HEK293 (cell line): ENCODE measurements around the gene ARHGAP8.

Source experiments
- CTCF ChIA-PET: fragments of 350-600 bp; formaldehyde crosslinking; extraction: SDS; loops from one replicate; lab custom pipeline; 2021; ENCODE audit warnings: antibody characterized with exemption; lab: Yijun Ruan, JAX
- POLR2A ChIA-PET: fragments of 300-600 bp; formaldehyde crosslinking; extraction: SDS; loops from one replicate; lab custom pipeline; 2020; ENCODE audit warnings: antibody characterized with exemption, inconsistent platforms; lab: Yijun Ruan, JAX
- H3K27ac ChIP-seq: fragments of 200-500 bp; sonication (Bioruptor generic); 2 replicates; pipeline ENCODE4 v1.5.1; 2014; ENCODE audit warnings: low read depth, low read length, control low read depth, inconsistent platforms; ENCODE audit errors: extremely low read depth
- H3K36me3 ChIP-seq, 2 experiments: fragments of 200-500 bp in 1 of 2; sonication (Bioruptor generic) in 1 of 2; 1 replicate in 1 of 2; 2 replicates in 1 of 2; pipeline ENCODE4 v1.5.1; 2014 to 2017; ENCODE audit warnings: inconsistent platforms in 2 of 2, low read length in 2 of 2; ENCODE audit not compliant: control insufficient read depth in 2 of 2, insufficient read depth in 1 of 2
- H3K4me1 ChIP-seq: fragments of 200-500 bp; sonication (Bioruptor generic); 2 replicates; pipeline ENCODE4 v1.5.1; 2014; ENCODE audit warnings: mild to moderate bottlenecking, low read length, inconsistent platforms; ENCODE audit not compliant: control insufficient read depth, insufficient read depth
- H3K4me3 ChIP-seq: 2 replicates; pipeline ENCODE4 v1.5.1; 2011; ENCODE audit warnings: low read depth, mild to moderate bottlenecking, control low read depth, low read length, moderate library complexity
- H3K9me3 ChIP-seq: fragments of 200-500 bp; sonication (Bioruptor generic); 2 replicates; pipeline ENCODE4 v1.5.1; 2014; ENCODE audit warnings: low read depth, low read length, inconsistent platforms; ENCODE audit not compliant: control insufficient read depth, insufficient read depth
- BCL11B ChIP-seq: fragments of 450-650 bp; formaldehyde crosslinking; IDR thresholded peaks from 2 replicates; pipeline ENCODE4 v1.5.1; 2016; ENCODE audit warnings: low read depth, missing biosample characterization, missing genetic modification characterization
- KLF1 ChIP-seq: fragments of 450-650 bp; formaldehyde crosslinking; IDR thresholded peaks from 2 replicates; pipeline ENCODE4 v1.5.1; 2016; ENCODE audit warnings: missing biosample characterization, missing genetic modification characterization
- KLF10 ChIP-seq: fragments of 450-650 bp; IDR thresholded peaks from 2 replicates; pipeline ENCODE4 v1.5.1; 2018; ENCODE audit warnings: missing biosample characterization, mild to moderate bottlenecking, missing genetic modification characterization
- OVOL3 ChIP-seq: fragments of 450-650 bp; formaldehyde crosslinking; IDR thresholded peaks from 2 replicates; pipeline ENCODE4 v1.5.1; 2016; ENCODE audit warnings: missing biosample characterization, missing genetic modification characterization
- SP2 ChIP-seq: fragments of 450-650 bp; formaldehyde crosslinking; IDR thresholded peaks from 2 replicates; pipeline ENCODE4 v1.5.1; 2016; ENCODE audit warnings: missing biosample characterization, missing genetic modification characterization
- ZFP3 ChIP-seq: fragments of 450-650 bp; formaldehyde crosslinking; IDR thresholded peaks from 2 replicates; pipeline ENCODE4 v1.5.1; 2016; ENCODE audit warnings: low read depth, missing biosample characterization, missing genetic modification characterization
- ZNF138 ChIP-seq: fragments of 450-650 bp; formaldehyde crosslinking; IDR thresholded peaks from 2 replicates; pipeline ENCODE4 v1.5.1; 2016; ENCODE audit warnings: missing biosample characterization, missing genetic modification characterization, borderline replicate concordance
- ZNF157 ChIP-seq: fragments of 450-650 bp; formaldehyde crosslinking; IDR thresholded peaks from 2 replicates; pipeline ENCODE4 v1.5.1; 2016; ENCODE audit warnings: missing biosample characterization, missing genetic modification characterization
- ZNF266 ChIP-seq: fragments of 450-650 bp; formaldehyde crosslinking; IDR thresholded peaks from 2 replicates; pipeline ENCODE4 v1.5.1; 2016; ENCODE audit warnings: missing biosample characterization, missing genetic modification characterization, low read depth
- ZNF404 ChIP-seq: fragments of 450-650 bp; formaldehyde crosslinking; IDR thresholded peaks from 2 replicates; pipeline ENCODE4 v1.5.1; 2017; ENCODE audit warnings: missing biosample characterization, missing genetic modification characterization
- ZNF558 ChIP-seq: fragments of 450-650 bp; formaldehyde crosslinking; IDR thresholded peaks from 2 replicates; pipeline ENCODE4 v1.5.1; 2016; ENCODE audit warnings: missing biosample characterization, missing genetic modification characterization
- ZNF623 ChIP-seq: fragments of 450-650 bp; formaldehyde crosslinking; IDR thresholded peaks from 2 replicates; pipeline ENCODE4 v1.5.1; 2016; ENCODE audit warnings: missing biosample characterization, missing genetic modification characterization
- ZNF747 ChIP-seq: fragments of 450-650 bp; formaldehyde crosslinking; IDR thresholded peaks from 2 replicates; pipeline ENCODE4 v1.5.1; 2016; ENCODE audit warnings: missing biosample characterization, missing genetic modification characterization
- ZNF843 ChIP-seq: fragments of 450-650 bp; formaldehyde crosslinking; IDR thresholded peaks from 2 replicates; pipeline ENCODE4 v1.5.1; 2016; ENCODE audit warnings: missing biosample characterization, missing genetic modification characterization
- ZXDB ChIP-seq: fragments of 450-650 bp; formaldehyde crosslinking; IDR thresholded peaks from 2 replicates; pipeline ENCODE4 v1.5.1; 2016; ENCODE audit warnings: missing biosample characterization, missing genetic modification characterization
- TF ChIP-seq, protein P1 (sequence below): fragments of 450-650 bp; formaldehyde crosslinking; IDR thresholded peaks from 2 replicates; pipeline ENCODE4 v1.5.1; 2017; ENCODE audit warnings: missing biosample characterization, mild to moderate bottlenecking, missing genetic modification characterization, moderate library complexity
- TF ChIP-seq, protein P2 (sequence below): fragments of 450-650 bp; formaldehyde crosslinking; IDR thresholded peaks from 2 replicates; pipeline ENCODE4 v1.5.1; 2016; ENCODE audit warnings: missing biosample characterization, missing genetic modification characterization
- TF ChIP-seq, protein P3 (sequence below): fragments of 450-650 bp; formaldehyde crosslinking; conservative IDR thresholded peaks from 2 replicates; pipeline ENCODE4 v1.5.1; 2016; ENCODE audit warnings: low read depth, missing biosample characterization, missing genetic modification characterization
- TF ChIP-seq, protein P4 (sequence below): fragments of 450-650 bp; formaldehyde crosslinking; IDR thresholded peaks from 2 replicates; pipeline ENCODE4 v1.5.1; 2016; ENCODE audit warnings: missing biosample characterization, missing genetic modification characterization

The ARHGAP8 gene

DNA sequence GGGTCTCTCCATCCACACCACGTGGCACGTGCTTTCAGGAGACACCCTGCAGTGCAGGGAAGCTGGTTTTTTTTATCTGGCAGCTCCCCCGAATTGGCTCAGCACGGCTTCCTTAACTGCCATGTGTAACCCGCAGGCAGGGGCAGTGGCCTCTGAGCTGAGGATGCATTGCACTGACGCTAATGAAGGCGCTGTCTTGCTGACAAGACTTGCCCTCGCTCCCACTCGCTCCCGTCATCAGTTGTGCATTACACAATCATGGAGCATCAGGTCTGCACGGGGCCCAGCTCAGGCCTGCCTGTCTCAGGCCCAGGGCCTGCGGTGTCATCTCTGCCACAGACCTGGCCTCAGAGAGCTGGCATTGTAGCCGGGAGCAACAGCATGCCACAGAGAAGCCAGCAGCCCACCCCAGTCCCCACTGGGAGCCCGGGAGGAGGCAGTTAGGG is 95.9 kb downstream of the ARHGAP8 start:
- ChIA-PET POLR2A (interaction anchor here (0.6 kb wide), 1 partner anchor 159 kb away, joined by 3 read pairs; no protein-coding TSS in a partner anchor), CTCF (interaction anchor here (0.6 kb wide), 1 partner anchor 1243 kb away, joined by 3 read pairs; no protein-coding TSS in a partner anchor)
- H3K9me3 ChIP-seq = no peaks in the 10 kb centered on the region
- no peaks in the 10 kb centered on the region for H3K4me1 ChIP-seq
- no peak for TF ChIP-seq ZNF157
- TF ChIP-seq ZXDB (tag by site-specific recombination) = no peak
- TF ChIP-seq, protein P1, sequence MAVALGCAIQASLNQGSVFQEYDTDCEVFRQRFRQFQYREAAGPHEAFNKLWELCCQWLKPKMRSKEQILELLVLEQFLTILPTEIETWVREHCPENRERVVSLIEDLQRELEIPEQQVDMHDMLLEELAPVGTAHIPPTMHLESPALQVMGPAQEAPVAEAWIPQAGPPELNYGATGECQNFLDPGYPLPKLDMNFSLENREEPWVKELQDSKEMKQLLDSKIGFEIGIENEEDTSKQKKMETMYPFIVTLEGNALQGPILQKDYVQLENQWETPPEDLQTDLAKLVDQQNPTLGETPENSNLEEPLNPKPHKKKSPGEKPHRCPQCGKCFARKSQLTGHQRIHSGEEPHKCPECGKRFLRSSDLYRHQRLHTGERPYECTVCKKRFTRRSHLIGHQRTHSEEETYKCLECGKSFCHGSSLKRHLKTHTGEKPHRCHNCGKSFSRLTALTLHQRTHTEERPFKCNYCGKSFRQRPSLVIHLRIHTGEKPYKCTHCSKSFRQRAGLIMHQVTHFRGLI (tag by site-specific recombination) = no peak
- no peak for TF ChIP-seq ZNF558 (tag by site-specific recombination)
- TF ChIP-seq ZNF138 (tag by site-specific recombination) = no peak
- TF ChIP-seq KLF1 = no peak
- TF ChIP-seq ZNF266 (tag by site-specific recombination) = no peak
- TF ChIP-seq SP2 (tag by site-specific recombination) = no peak
- TF ChIP-seq, protein P2, sequence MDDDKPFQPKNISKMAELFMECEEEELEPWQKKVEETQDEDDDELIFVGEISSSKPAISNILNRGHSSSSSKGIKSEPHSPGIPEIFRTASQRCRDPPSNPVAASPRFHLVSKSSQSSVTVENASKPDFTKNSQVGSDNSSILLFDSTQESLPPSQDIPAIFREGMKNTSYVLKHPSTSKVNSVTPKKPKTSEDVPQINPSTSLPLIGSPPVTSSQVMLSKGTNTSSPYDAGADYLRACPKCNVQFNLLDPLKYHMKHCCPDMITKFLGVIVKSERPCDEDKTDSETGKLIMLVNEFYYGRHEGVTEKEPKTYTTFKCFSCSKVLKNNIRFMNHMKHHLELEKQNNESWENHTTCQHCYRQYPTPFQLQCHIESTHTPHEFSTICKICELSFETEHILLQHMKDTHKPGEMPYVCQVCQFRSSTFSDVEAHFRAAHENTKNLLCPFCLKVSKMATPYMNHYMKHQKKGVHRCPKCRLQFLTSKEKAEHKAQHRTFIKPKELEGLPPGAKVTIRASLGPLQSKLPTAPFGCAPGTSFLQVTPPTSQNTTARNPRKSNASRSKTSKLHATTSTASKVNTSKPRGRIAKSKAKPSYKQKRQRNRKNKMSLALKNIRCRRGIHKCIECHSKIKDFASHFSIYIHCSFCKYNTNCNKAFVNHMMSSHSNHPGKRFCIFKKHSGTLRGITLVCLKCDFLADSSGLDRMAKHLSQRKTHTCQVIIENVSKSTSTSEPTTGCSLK (tag by site-specific recombination) = no peak
- no peak overlapping the region for H3K27ac ChIP-seq
- H3K36me3 ChIP-seq = peaks cover 0 to 8% of the 10 kb centered on the region in 2 experiments; a peak in 2 of 3 replicates
- no peak overlapping the region for H3K4me3 ChIP-seq

DNA sequence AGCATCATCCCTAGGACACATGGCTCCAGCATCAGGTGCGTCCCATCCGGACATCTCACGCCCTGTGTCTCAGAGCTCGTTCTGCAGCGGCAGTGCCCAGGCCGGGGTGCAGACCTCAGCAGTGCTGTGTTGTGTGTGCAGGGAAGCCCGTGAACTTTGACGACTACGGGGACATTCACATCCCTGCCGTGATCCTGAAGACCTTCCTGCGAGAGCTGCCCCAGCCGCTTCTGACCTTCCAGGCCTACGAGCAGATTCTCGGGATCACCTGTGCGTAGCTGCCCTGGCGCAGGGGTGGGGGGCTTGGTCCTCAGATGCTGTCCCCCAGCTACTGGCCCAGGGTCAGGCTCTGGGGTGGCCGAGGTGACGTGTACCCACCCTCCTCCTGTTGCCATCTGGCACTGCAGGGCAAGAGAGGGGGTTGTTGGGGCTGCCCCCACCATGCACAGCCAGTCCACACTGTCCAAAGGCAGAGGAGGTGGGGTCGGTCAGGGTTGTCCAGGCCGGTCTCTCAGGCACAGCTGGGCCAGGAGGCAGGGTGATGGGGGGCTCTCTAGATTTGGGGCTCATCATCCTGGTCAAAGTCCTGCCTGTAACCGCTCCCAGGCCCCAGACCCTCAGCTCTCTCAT is 96.5 kb downstream of the ARHGAP8 start:
- CTCF ChIA-PET = interaction anchor here (0.6 kb wide), 1 partner anchor 1243 kb away, joined by 3 read pairs; no protein-coding TSS in a partner anchor
- TF ChIP-seq, protein P3, sequence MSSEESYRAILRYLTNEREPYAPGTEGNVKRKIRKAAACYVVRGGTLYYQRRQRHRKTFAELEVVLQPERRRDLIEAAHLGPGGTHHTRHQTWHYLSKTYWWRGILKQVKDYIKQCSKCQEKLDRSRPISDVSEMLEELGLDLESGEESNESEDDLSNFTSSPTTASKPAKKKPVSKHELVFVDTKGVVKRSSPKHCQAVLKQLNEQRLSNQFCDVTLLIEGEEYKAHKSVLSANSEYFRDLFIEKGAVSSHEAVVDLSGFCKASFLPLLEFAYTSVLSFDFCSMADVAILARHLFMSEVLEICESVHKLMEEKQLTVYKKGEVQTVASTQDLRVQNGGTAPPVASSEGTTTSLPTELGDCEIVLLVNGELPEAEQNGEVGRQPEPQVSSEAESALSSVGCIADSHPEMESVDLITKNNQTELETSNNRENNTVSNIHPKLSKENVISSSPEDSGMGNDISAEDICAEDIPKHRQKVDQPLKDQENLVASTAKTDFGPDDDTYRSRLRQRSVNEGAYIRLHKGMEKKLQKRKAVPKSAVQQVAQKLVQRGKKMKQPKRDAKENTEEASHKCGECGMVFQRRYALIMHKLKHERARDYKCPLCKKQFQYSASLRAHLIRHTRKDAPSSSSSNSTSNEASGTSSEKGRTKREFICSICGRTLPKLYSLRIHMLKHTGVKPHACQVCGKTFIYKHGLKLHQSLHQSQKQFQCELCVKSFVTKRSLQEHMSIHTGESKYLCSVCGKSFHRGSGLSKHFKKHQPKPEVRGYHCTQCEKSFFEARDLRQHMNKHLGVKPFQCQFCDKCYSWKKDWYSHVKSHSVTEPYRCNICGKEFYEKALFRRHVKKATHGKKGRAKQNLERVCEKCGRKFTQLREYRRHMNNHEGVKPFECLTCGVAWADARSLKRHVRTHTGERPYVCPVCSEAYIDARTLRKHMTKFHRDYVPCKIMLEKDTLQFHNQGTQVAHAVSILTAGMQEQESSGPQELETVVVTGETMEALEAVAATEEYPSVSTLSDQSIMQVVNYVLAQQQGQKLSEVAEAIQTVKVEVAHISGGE = no peak
- TF ChIP-seq ZNF747 (tag by site-specific recombination) = no peak
- no peak for TF ChIP-seq ZNF843 (tag by site-specific recombination)
- TF ChIP-seq BCL11B = no peak
- no peak for TF ChIP-seq ZNF404 (tag by site-specific recombination)
- TF ChIP-seq ZFP3 (tag by site-specific recombination) = no peak
- TF ChIP-seq OVOL3 (tag by site-specific recombination) = no peak
- TF ChIP-seq, protein P4, sequence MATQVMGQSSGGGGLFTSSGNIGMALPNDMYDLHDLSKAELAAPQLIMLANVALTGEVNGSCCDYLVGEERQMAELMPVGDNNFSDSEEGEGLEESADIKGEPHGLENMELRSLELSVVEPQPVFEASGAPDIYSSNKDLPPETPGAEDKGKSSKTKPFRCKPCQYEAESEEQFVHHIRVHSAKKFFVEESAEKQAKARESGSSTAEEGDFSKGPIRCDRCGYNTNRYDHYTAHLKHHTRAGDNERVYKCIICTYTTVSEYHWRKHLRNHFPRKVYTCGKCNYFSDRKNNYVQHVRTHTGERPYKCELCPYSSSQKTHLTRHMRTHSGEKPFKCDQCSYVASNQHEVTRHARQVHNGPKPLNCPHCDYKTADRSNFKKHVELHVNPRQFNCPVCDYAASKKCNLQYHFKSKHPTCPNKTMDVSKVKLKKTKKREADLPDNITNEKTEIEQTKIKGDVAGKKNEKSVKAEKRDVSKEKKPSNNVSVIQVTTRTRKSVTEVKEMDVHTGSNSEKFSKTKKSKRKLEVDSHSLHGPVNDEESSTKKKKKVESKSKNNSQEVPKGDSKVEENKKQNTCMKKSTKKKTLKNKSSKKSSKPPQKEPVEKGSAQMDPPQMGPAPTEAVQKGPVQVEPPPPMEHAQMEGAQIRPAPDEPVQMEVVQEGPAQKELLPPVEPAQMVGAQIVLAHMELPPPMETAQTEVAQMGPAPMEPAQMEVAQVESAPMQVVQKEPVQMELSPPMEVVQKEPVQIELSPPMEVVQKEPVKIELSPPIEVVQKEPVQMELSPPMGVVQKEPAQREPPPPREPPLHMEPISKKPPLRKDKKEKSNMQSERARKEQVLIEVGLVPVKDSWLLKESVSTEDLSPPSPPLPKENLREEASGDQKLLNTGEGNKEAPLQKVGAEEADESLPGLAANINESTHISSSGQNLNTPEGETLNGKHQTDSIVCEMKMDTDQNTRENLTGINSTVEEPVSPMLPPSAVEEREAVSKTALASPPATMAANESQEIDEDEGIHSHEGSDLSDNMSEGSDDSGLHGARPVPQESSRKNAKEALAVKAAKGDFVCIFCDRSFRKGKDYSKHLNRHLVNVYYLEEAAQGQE (tag by site-specific recombination) = no peak
- no peak for TF ChIP-seq ZNF623 (tag by site-specific recombination)
- TF ChIP-seq KLF10 = no peak
- H3K36me3 ChIP-seq = peaks cover 0 to 8% of the 10 kb centered on the region in 2 experiments; a peak in 2 of 3 replicates
- no peak overlapping the region for H3K4me3 ChIP-seq
- POLR2A ChIA-PET = no interaction called here
- no peaks in the 10 kb centered on the region for H3K9me3 ChIP-seq
- H3K4me1 ChIP-seq = no peaks in the 10 kb centered on the region
- H3K27ac ChIP-seq = no peak overlapping the region
